ENCODE measurements around the gene RHBDL3.

Gene RHBDL3

DNA sequence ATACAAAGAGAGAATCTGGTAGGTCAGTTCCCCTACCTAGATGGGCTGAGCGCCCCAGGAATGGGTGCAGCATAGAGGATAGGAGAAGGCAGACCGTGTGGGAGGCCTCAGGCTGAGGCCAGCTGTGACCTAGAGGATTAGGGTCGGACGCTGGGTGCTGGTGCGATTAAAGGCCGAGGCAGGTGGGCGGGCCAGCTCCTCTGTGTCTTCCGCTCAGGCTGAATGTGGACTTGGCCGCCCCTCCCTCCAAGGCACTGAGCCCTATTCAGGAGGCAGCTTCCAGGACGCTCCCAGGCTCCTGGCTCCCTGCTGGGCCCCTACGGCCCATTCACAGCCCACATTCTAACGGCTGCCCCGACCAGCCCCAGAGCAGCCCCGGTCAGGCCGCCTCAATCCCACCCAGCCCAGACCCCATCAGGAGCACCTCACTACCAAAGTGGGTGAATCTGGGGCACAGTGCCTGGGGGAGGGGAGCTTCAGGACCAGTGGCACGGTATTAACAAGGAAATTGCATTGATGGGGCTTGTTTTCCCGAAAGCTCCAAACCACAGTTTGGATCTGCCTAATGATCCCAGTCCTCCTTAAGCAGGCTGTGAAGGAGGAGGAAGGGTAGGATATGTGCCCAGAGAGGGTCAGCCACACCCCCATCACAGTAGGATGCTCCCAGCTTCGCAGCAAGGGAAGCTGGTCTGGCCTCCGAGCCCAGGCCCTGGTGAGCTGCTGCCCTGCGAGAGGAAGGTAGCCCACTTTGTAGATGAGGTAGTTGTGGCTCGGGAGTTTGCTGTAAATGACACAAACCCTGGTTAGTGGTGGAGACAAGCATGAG lies 14.5 kb downstream of the RHBDL3 start:
- Histone ChIP-seq H3K9me3 (ENCODE audit: low read depth, low read length) (no peaks in the 10 kb centered on the region), H3K27ac (no peak overlapping the region), H3K9ac (ENCODE audit: insufficient read length) (no peak overlapping the region), H3K36me3 (ENCODE audit: insufficient read depth, low read length) (no peaks in the 10 kb centered on the region), H3K4me3 (no peak overlapping the region)
- TF ChIP-seq FOXP2 (optimal IDR thresholded peaks at IDR 0.05; ENCODE audit: control extremely low read depth, extremely low read length, insufficient read depth) (no peak), POLR2AphosphoS5 (IDR thresholded peaks at IDR 0.05; ENCODE audit: borderline replicate concordance, low read depth, low read length) (no peak), EZH2 (IDR thresholded peaks at IDR 0.05) (no peak)
- DNase-seq (ENCODE audit: low read depth, low spot score), result no peak

DNA sequence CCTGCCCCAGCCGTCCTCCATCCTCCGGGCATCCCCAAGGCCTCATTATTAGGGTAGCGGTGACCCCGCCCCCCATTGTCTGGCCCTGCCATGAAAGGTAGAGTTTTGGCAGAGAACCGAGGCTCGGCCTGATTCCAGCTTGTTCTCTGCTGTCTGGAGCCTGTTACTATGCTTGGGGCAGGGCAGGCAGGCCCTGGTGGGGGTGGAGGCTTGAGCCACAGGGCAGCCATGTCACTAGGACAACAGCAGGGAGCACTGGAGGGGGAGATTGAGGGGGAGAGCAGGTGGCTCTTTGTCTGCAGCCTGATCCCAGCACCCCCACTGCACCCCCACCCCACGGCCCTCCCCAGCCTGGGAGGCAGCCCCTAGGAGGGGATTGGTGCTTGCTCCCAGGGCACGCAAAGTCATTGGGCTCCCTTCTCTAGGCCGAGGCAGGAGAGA lies 15.4 kb downstream of the RHBDL3 start:
- Histone ChIP-seq H3K9ac (ENCODE audit: insufficient read length) (no peak overlapping the region), H3K9me3 (ENCODE audit: low read depth, low read length) (no peaks in the 10 kb centered on the region), H3K27ac (no peak overlapping the region), H3K36me3 (ENCODE audit: insufficient read depth, low read length) (no peaks in the 10 kb centered on the region), H3K4me3 (no peak overlapping the region)
- no peak for DNase-seq (ENCODE audit: low read depth, low spot score)
- TF ChIP-seq POLR2AphosphoS5 (IDR thresholded peaks at IDR 0.05; ENCODE audit: borderline replicate concordance, low read depth, low read length), result no peak
- TF ChIP-seq FOXP2 (optimal IDR thresholded peaks at IDR 0.05; ENCODE audit: control extremely low read depth, extremely low read length, insufficient read depth), result no peak
- no peak for TF ChIP-seq EZH2 (IDR thresholded peaks at IDR 0.05)

DNA sequence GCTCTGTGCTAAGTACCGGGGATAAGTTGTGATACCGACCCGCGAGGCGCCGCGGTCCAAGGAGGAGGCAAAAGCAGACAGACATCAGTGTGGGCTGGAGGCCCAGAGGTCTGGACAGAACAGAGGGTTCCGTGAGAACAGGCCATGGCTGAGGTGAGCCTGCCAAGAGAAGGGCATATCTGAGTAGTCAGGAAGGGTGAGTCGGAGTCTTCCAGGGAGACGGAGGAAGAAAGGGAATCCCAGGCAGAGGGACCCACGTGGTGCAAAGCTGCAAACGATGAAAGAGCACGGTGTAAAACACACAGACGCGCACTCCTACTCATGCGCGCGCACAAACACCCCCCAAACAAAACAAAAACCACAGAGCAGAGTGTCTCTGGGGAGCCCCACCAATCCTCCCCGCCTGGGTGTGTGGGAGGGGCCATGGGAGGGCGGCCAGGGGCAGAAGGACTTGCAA lies 18.1 kb downstream of the RHBDL3 start:
- H3K9me3 ChIP-seq (ENCODE audit: low read depth, low read length), result no peaks in the 10 kb centered on the region
- no peak overlapping the region for H3K9ac ChIP-seq (ENCODE audit: insufficient read length)
- H3K4me3 ChIP-seq, result no peak overlapping the region
- H3K36me3 ChIP-seq (ENCODE audit: insufficient read depth, low read length), result no peaks in the 10 kb centered on the region
- DNase-seq (ENCODE audit: low read depth, low spot score), result no peak
- TF ChIP-seq FOXP2 (optimal IDR thresholded peaks at IDR 0.05; ENCODE audit: control extremely low read depth, extremely low read length, insufficient read depth), result no peak
- no peak for TF ChIP-seq EZH2 (IDR thresholded peaks at IDR 0.05)
- no peak for TF ChIP-seq POLR2AphosphoS5 (IDR thresholded peaks at IDR 0.05; ENCODE audit: borderline replicate concordance, low read depth, low read length)
- H3K27ac ChIP-seq, result no peak overlapping the region

DNA sequence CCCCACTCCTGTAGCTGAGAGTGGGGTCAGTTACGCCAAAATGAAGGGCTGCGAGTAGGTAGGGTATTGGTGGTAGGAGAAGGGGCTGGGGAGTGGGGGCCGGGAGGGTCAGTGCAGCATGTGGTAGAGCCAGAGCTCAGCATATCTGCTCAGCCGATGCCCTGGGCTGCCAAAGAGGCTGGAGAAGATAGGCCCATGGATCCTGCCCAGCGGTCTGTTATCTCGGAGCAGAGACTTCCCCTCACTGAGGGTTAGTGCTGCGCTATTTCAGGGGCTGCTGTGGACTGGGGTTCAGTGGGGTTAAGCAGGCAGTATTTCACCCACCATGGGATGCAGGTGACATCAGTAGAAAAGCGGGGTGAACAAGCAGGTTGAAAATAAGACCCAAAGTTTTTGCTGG lies 19.7 kb downstream of the RHBDL3 start:
- DNase-seq (ENCODE audit: low read depth, low spot score), result no peak
- Histone ChIP-seq H3K27ac (no peak overlapping the region), H3K9ac (ENCODE audit: insufficient read length) (no peak overlapping the region), H3K4me3 (no peak overlapping the region), H3K36me3 (ENCODE audit: insufficient read depth, low read length) (no peaks in the 10 kb centered on the region), H3K9me3 (ENCODE audit: low read depth, low read length) (no peaks in the 10 kb centered on the region)
- TF ChIP-seq POLR2AphosphoS5 (IDR thresholded peaks at IDR 0.05; ENCODE audit: borderline replicate concordance, low read depth, low read length), result no peak

DNA sequence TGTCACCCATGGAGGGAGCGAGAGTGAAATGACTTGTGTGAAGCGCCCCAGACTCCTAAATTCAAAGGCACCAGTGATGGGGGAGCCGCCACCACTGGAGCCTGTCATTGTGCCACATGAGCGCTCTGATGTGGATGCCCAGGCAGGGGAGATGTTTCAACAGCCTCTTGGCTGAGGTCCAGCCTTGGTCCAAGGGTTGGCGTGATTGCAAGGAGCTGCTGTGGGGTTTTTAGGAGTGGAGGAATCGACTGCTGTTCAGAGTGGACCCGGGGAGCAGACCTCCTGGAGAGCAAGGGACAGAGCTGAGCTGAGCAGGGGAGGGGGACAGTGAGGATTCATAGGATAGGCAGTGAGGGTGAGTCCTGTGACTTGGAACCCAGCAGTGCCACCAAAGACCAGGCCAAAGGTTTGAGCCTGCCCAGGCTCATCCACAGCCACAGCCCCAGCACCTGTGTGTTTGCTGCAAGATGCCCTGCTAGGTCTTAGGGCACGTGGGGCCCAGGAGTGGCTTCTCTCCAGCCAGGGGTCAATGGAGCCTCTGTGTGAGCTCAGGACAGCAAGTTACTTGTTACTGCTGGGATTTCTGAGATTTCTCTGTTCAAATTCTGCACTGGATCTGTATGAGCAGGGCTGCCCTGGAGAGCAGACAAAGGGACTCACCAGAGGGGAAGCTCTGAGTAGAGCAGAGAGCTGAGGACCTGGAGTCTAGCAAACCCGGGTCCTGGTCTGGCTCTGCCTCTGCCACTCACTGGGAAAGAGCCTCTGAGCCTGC lies 20.3 kb downstream of the RHBDL3 start:
- Histone ChIP-seq H3K9ac (ENCODE audit: insufficient read length) (no peak overlapping the region), H3K36me3 (ENCODE audit: insufficient read depth, low read length) (no peaks in the 10 kb centered on the region), H3K9me3 (ENCODE audit: low read depth, low read length) (no peaks in the 10 kb centered on the region), H3K27ac (no peak overlapping the region), H3K4me3 (no peak overlapping the region)
- no peak for DNase-seq (ENCODE audit: low read depth, low spot score)
- TF ChIP-seq POLR2AphosphoS5 (IDR thresholded peaks at IDR 0.05; ENCODE audit: borderline replicate concordance, low read depth, low read length) (no peak), EZH2 (IDR thresholded peaks at IDR 0.05) (no peak), FOXP2 (optimal IDR thresholded peaks at IDR 0.05; ENCODE audit: control extremely low read depth, extremely low read length, insufficient read depth) (no peak)

DNA sequence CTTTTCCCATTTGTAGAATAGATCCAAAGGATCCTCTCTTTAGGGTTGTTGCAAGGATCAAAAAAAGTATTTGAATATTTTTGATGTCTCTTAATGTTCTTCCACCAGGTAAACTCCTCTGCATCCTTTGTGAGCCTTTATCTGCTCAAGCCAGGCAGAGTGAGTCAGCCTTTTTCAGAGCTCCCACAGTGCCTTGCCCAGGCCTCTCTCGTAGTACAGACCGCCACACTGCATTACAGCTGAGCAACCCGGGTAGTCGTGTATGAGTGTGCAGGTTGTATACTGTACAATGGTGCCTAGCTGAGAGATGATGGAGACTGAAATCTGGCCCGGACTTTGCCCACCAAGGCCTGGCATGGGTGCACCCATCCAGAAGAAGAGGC lies 20.9 kb downstream of the RHBDL3 start:
- Histone ChIP-seq H3K4me3 (no peak overlapping the region), H3K27ac (no peak overlapping the region), H3K9me3 (ENCODE audit: low read depth, low read length) (no peaks in the 10 kb centered on the region), H3K9ac (ENCODE audit: insufficient read length) (no peak overlapping the region), H3K36me3 (ENCODE audit: insufficient read depth, low read length) (no peaks in the 10 kb centered on the region)
- DNase-seq (ENCODE audit: low read depth, low spot score), result no peak
- TF ChIP-seq EZH2 (IDR thresholded peaks at IDR 0.05), result no peak
- no peak for TF ChIP-seq POLR2AphosphoS5 (IDR thresholded peaks at IDR 0.05; ENCODE audit: borderline replicate concordance, low read depth, low read length)
- no peak for TF ChIP-seq FOXP2 (optimal IDR thresholded peaks at IDR 0.05; ENCODE audit: control extremely low read depth, extremely low read length, insufficient read depth)

DNA sequence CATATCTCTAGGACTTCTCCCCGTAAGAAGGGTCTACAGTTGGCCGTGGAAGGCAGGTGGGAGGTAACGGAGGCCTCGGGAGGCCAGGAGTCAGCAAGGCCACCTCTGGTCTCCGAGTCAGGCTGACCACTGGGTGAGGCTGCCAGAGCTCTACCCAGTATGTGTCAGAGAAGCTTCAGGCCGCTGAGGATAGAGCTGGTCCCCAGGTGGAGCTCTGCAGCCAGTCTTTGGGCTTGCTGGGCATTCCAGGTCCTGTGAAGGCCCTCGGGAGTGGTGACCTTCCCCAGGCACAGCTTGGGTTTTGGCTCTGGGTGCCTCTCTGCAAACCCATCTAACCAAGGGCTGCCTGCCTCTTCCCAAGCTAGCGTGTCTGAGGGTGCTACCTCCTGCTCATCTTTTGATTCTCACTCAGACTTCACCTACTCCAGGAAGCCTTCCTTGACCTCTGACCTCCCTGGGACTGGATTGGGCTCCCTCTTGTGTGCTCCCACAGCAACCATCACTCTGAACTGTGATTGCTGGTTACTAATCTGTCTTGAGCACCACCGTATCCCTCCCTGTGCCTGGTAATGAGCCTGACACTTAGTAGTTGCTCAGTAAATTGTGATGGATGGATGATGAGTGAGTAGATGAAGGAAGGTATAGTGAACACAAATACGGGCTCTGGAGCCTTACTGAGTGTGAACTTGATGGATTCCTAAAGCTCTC lies 22.3 kb downstream of the RHBDL3 start:
- Histone ChIP-seq H3K9ac (ENCODE audit: insufficient read length) (no peak overlapping the region), H3K36me3 (ENCODE audit: insufficient read depth, low read length) (no peaks in the 10 kb centered on the region), H3K27ac (no peak overlapping the region), H3K4me3 (no peak overlapping the region), H3K9me3 (ENCODE audit: low read depth, low read length) (no peaks in the 10 kb centered on the region)
- TF ChIP-seq FOXP2 (optimal IDR thresholded peaks at IDR 0.05; ENCODE audit: control extremely low read depth, extremely low read length, insufficient read depth) (no peak), EZH2 (IDR thresholded peaks at IDR 0.05) (no peak), POLR2AphosphoS5 (IDR thresholded peaks at IDR 0.05; ENCODE audit: borderline replicate concordance, low read depth, low read length) (no peak)
- no peak for DNase-seq (ENCODE audit: low read depth, low spot score)

DNA sequence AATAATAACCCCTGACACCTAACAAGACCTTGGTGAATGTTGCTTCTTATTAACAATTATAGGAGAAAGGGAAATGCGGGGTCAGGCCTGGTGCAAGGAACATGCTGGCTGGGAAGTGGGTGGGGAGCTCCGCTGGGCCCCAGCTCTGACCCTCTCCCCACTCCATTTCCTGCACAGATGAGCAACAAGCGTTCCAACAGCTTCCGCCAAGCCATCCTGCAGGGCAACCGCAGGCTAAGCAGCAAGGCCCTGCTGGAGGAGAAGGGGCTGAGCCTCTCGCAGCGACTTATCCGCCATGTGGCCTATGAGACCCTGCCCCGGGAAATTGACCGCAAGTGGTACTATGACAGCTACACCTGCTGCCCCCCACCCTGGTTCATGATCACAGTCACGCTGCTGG lies 23.0 kb downstream of the RHBDL3 start:
- no peak for DNase-seq (ENCODE audit: low read depth, low spot score)
- TF ChIP-seq POLR2AphosphoS5 (IDR thresholded peaks at IDR 0.05; ENCODE audit: borderline replicate concordance, low read depth, low read length), result no peak
- TF ChIP-seq EZH2 (IDR thresholded peaks at IDR 0.05), result no peak
- no peak for TF ChIP-seq FOXP2 (optimal IDR thresholded peaks at IDR 0.05; ENCODE audit: control extremely low read depth, extremely low read length, insufficient read depth)
- no peaks in the 10 kb centered on the region for H3K36me3 ChIP-seq (ENCODE audit: insufficient read depth, low read length)
- H3K4me3 ChIP-seq, result no peak overlapping the region
- no peak overlapping the region for H3K9ac ChIP-seq (ENCODE audit: insufficient read length)
- H3K9me3 ChIP-seq (ENCODE audit: low read depth, low read length), result no peaks in the 10 kb centered on the region
- no peak overlapping the region for H3K27ac ChIP-seq
